ENCODE data around the gene FAM216A. TPM values are rescaled to one million over a fixed set of nuclear protein-coding genes. Genes with fewer than 3 reads are reported as not detected.

Gene FAM216A
- polyA plus RNA-seq, 1 donor from 2014 or later, result 77.4 TPM

DNA sequence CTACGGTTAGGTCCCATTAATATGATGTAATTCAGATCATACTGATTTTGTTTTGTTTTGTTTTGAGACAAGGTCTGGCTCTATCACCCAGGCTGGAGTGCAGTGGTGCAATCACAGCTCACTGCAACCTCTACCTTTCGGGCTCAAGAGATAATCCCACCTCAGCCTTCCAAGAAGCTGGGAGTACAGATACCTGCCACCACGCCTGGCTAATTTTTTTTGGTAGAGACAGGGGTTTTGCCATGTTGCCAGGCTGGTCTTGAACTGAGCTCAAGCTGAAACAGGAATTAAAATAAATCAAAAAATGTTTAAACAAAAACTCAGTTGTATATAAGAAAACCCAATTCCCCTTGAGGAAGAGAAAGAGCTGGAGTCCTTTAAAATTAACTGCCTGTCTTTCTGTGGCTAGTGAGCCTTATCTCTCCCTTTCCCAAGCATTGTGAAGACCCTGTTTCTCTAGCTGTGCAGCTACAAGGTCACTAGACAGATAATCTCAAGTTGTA lies 47.4 kb upstream of the FAM216A start:
- no peaks in the 10 kb centered on the region for H3K9me2 ChIP-seq (ENCODE audit: insufficient read depth, low read length)
- H3K9ac ChIP-seq (ENCODE audit: low read length), result no peak overlapping the region
- no peak overlapping the region for H3K27ac ChIP-seq (ENCODE audit: low read length)
- H3K27me3 ChIP-seq (ENCODE audit: insufficient read depth, low read depth, low read length), result no peaks in the 10 kb centered on the region
- H3K4me2 ChIP-seq (ENCODE audit: low read length), result no peak overlapping the region
- no peak overlapping the region for H3K4me3 ChIP-seq (ENCODE audit: low read length)
- H3F3A ChIP-seq (ENCODE audit: insufficient read depth, low read length, poor library complexity, severe bottlenecking), result no peaks in the 10 kb centered on the region
- H3K79me2 ChIP-seq (replicated peaks; ENCODE audit: insufficient read depth, low read length), result no peaks in the 10 kb centered on the region
- no peaks in the 10 kb centered on the region for H3K9me3 ChIP-seq (ENCODE audit: low read length)
- H2AFZ ChIP-seq (ENCODE audit: low read depth, low read length), result no peak overlapping the region
- H3K36me3 ChIP-seq (ENCODE audit: insufficient read depth, low read length), result no peaks in the 10 kb centered on the region
- H4K20me1 ChIP-seq (ENCODE audit: insufficient read depth), result no peaks in the 10 kb centered on the region
- no peak for TF ChIP-seq MXI1 (conservative IDR thresholded peaks at IDR 0.05; ENCODE audit: poor library complexity, severe bottlenecking)

DNA sequence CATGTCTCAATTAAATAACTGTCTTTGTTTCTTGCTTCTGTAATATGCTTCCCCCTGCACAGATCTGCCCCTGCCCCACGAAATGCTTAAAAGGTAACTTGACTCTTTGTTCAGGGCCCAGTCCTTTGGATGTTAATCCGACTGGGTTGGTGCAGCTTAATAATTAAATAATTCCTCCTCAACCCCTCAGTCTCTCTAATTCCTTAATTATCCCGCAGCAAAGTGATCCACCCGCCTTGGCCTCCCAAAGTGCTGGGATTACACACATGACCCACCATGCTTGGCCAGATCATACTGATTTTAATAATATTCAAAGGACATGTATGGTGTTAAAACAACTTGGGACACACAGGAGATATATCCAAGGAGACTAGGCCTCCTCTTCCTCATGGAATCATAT lies 46.9 kb upstream of the FAM216A start:
- no peak overlapping the region for H3K9ac ChIP-seq (ENCODE audit: low read length)
- H3K4me2 ChIP-seq (ENCODE audit: low read length), result no peak overlapping the region
- H3K9me2 ChIP-seq (ENCODE audit: insufficient read depth, low read length), result no peaks in the 10 kb centered on the region
- no peaks in the 10 kb centered on the region for H3K9me3 ChIP-seq (ENCODE audit: low read length)
- no peak for TF ChIP-seq RAD21 (conservative IDR thresholded peaks at IDR 0.05)
- TF ChIP-seq TAF1 (IDR thresholded peaks at IDR 0.05; ENCODE audit: low read depth), result no peak
- no peak for TF ChIP-seq POLR2AphosphoS5 (IDR thresholded peaks at IDR 0.05)
- no peak for TF ChIP-seq SMC3 (conservative IDR thresholded peaks at IDR 0.05; ENCODE audit: poor library complexity)
- TF ChIP-seq EZH2 (IDR thresholded peaks at IDR 0.05; ENCODE audit: borderline replicate concordance, insufficient read depth, low read length, poor library complexity, severe bottlenecking), result no peak
- no peak for TF ChIP-seq CTCF (IDR thresholded peaks at IDR 0.05; ENCODE audit: poor library complexity, severe bottlenecking)
- TF ChIP-seq MXI1 (conservative IDR thresholded peaks at IDR 0.05; ENCODE audit: poor library complexity, severe bottlenecking), result no peak
- TF ChIP-seq EP300 (conservative IDR thresholded peaks at IDR 0.05; ENCODE audit: poor library complexity, severe bottlenecking), result no peak
- TF ChIP-seq, protein P1, sequence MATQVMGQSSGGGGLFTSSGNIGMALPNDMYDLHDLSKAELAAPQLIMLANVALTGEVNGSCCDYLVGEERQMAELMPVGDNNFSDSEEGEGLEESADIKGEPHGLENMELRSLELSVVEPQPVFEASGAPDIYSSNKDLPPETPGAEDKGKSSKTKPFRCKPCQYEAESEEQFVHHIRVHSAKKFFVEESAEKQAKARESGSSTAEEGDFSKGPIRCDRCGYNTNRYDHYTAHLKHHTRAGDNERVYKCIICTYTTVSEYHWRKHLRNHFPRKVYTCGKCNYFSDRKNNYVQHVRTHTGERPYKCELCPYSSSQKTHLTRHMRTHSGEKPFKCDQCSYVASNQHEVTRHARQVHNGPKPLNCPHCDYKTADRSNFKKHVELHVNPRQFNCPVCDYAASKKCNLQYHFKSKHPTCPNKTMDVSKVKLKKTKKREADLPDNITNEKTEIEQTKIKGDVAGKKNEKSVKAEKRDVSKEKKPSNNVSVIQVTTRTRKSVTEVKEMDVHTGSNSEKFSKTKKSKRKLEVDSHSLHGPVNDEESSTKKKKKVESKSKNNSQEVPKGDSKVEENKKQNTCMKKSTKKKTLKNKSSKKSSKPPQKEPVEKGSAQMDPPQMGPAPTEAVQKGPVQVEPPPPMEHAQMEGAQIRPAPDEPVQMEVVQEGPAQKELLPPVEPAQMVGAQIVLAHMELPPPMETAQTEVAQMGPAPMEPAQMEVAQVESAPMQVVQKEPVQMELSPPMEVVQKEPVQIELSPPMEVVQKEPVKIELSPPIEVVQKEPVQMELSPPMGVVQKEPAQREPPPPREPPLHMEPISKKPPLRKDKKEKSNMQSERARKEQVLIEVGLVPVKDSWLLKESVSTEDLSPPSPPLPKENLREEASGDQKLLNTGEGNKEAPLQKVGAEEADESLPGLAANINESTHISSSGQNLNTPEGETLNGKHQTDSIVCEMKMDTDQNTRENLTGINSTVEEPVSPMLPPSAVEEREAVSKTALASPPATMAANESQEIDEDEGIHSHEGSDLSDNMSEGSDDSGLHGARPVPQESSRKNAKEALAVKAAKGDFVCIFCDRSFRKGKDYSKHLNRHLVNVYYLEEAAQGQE (IDR thresholded peaks at IDR 0.05; ENCODE audit: borderline replicate concordance), result no peak
- no peak overlapping the region for H3K4me3 ChIP-seq (ENCODE audit: low read length)
- no peak overlapping the region for H3K27ac ChIP-seq (ENCODE audit: low read length)
- no peaks in the 10 kb centered on the region for H3K27me3 ChIP-seq (ENCODE audit: insufficient read depth, low read depth, low read length)
- no peaks in the 10 kb centered on the region for H4K20me1 ChIP-seq (ENCODE audit: insufficient read depth)
- no peaks in the 10 kb centered on the region for H3F3A ChIP-seq (ENCODE audit: insufficient read depth, low read length, poor library complexity, severe bottlenecking)
- H3K36me3 ChIP-seq (ENCODE audit: insufficient read depth, low read length), result no peaks in the 10 kb centered on the region
- H3K79me2 ChIP-seq (replicated peaks; ENCODE audit: insufficient read depth, low read length), result no peaks in the 10 kb centered on the region
- H2AFZ ChIP-seq (ENCODE audit: low read depth, low read length), result no peak overlapping the region

DNA sequence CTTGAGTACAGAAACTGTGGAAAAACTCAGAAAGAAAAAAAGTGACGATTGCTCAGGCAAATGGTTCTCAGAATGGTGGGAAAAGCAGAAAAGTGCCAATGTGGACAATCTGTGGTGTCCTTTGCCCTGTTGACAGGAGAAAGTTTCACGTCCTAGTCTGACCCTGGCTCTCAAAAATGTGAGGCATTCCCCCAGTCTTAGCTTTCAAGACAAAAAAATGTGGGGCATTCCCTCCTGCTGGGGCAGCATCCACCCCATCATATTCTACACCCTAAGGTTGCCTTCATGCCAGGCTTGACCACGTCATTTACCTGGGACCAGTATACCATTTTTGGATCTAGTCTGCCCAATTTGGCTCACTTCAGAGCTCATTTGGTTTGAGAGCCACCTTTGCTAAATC lies 44.4 kb upstream of the FAM216A start:
- no peaks in the 10 kb centered on the region for H3K9me2 ChIP-seq (ENCODE audit: insufficient read depth, low read length)
- H4K20me1 ChIP-seq (ENCODE audit: insufficient read depth), result no peaks in the 10 kb centered on the region
- H3K4me2 ChIP-seq (ENCODE audit: low read length), result no peak overlapping the region
- H3K9me3 ChIP-seq (ENCODE audit: low read length), result no peaks in the 10 kb centered on the region
- H3K27ac ChIP-seq (ENCODE audit: low read length), result no peak overlapping the region
- H3K36me3 ChIP-seq (ENCODE audit: insufficient read depth, low read length), result no peaks in the 10 kb centered on the region
- TF ChIP-seq EZH2 (IDR thresholded peaks at IDR 0.05; ENCODE audit: borderline replicate concordance, insufficient read depth, low read length, poor library complexity, severe bottlenecking), result no peak
- no peak for TF ChIP-seq MXI1 (conservative IDR thresholded peaks at IDR 0.05; ENCODE audit: poor library complexity, severe bottlenecking)
- TF ChIP-seq POLR2AphosphoS5 (IDR thresholded peaks at IDR 0.05), result no peak
- TF ChIP-seq SMC3 (conservative IDR thresholded peaks at IDR 0.05; ENCODE audit: poor library complexity), result no peak
- TF ChIP-seq, protein P1 (IDR thresholded peaks at IDR 0.05; ENCODE audit: borderline replicate concordance), result no peak
- TF ChIP-seq RAD21 (conservative IDR thresholded peaks at IDR 0.05), result no peak
- TF ChIP-seq CTCF (IDR thresholded peaks at IDR 0.05; ENCODE audit: poor library complexity, severe bottlenecking), result no peak
- TF ChIP-seq TAF1 (IDR thresholded peaks at IDR 0.05; ENCODE audit: low read depth), result no peak
- TF ChIP-seq EP300 (conservative IDR thresholded peaks at IDR 0.05; ENCODE audit: poor library complexity, severe bottlenecking), result no peak
- no peaks in the 10 kb centered on the region for H3F3A ChIP-seq (ENCODE audit: insufficient read depth, low read length, poor library complexity, severe bottlenecking)
- H3K9ac ChIP-seq (ENCODE audit: low read length), result no peak overlapping the region
- H3K27me3 ChIP-seq (ENCODE audit: insufficient read depth, low read depth, low read length), result no peaks in the 10 kb centered on the region
- no peaks in the 10 kb centered on the region for H3K79me2 ChIP-seq (replicated peaks; ENCODE audit: insufficient read depth, low read length)
- H3K4me3 ChIP-seq (ENCODE audit: low read length), result no peak overlapping the region
- H2AFZ ChIP-seq (ENCODE audit: low read depth, low read length), result no peak overlapping the region

Measured in neural cell (in vitro differentiated cells).